HCT116 (cell line): ENCODE results near the gene PCGF2. TPM values are rescaled to one million over a fixed set of nuclear protein-coding genes. Genes with fewer than 3 reads are reported as not detected.

Source experiments
- ATAC-seq: fragments of 200-7000 bp; cut with Tn5 transposase; 2 replicates; pipeline ENCODE4 v1.9.1; 2020; ENCODE audit warnings: mild to moderate bottlenecking, moderate library complexity
- BruUV-seq: library from RNA; stranded (reverse); fragments of 400-500 nt; replicated peaks from 2 replicates; lab custom pipeline; 2021; lab: Mats Ljungman, UMichigan
- CTCF ChIA-PET: fragments of 300-600 bp; sonication (Branson Sonifier 250); formaldehyde crosslinking; loops from one replicate; lab custom pipeline; 2021; ENCODE audit warnings: antibody characterized with exemption; lab: Charles Lee
- POLR2A ChIA-PET: fragments of 300-600, 350-600 bp; sonication (Branson Sonifier 250); formaldehyde crosslinking; loops from one replicate; lab custom pipeline; 2021; ENCODE audit warnings: antibody characterized with exemption; lab: Charles Lee
- RAD21 ChIA-PET, 2 experiments: fragments of 300-600 bp; sonication (Branson Sonifier 250); formaldehyde crosslinking; loops; one replicate each; lab custom pipeline; 2023; ENCODE audit warnings: low total read pairs in 2 of 2; ENCODE audit not compliant: uncharacterized antibody in 2 of 2, unreplicated experiment in 2 of 2, low non-redundant PET in 1 of 2; lab: Charles Lee
- DNase-seq: peaks from one replicate; pipeline ENCODE4 v3.0.0-alpha.2; 2010; ENCODE audit warnings: low read depth, low spot score
- H2AFZ ChIP-seq: fragments of 200-600 bp; shearing (Covaris generic), sonication (generic); 2 replicates; pipeline ENCODE4 v1.6.1; 2017; ENCODE audit warnings: low read depth, mixed run types, mixed read lengths, antibody characterized with exemption, low read length; ENCODE audit not compliant: poor library complexity, severe bottlenecking
- H3K27ac ChIP-seq: 2 replicates; pipeline ENCODE4 v1.5.1; 2012; ENCODE audit warnings: low read depth, low read length
- H3K27me3 ChIP-seq: fragments of 200-600 bp; sonication (generic); 2 replicates; pipeline ENCODE4 v1.6.1; 2016; ENCODE audit warnings: mixed run types, low read length, mixed read lengths; ENCODE audit not compliant: insufficient read depth
- H3K36me3 ChIP-seq, 2 experiments: fragments of 200-500 bp in 1 of 2; fragments of 200-600 bp in 1 of 2; sonication (Bioruptor generic) in 1 of 2; sonication (generic) in 1 of 2; 2 replicates each; pipeline versions ENCODE4 v1.5.1 to v1.6.1; 2014 to 2016; ENCODE audit warnings: low read length in 2 of 2, inconsistent platforms in 1 of 2, mixed read lengths in 1 of 2, mixed run types in 1 of 2; ENCODE audit not compliant: insufficient read depth in 2 of 2, control insufficient read depth in 1 of 2
- H3K4me1 ChIP-seq, 2 experiments: fragments of 200-600 bp in 1 of 2; sonication (generic) in 1 of 2; 2 replicates each; pipeline versions ENCODE4 v1.5.1 to v1.6.1; 2012 to 2017; ENCODE audit warnings: low read length in 2 of 2, inconsistent platforms in 1 of 2, mild to moderate bottlenecking in 1 of 2, mixed read lengths in 1 of 2, mixed run types in 1 of 2, moderate library complexity in 1 of 2; ENCODE audit not compliant: insufficient read depth in 2 of 2, control insufficient read depth in 1 of 2
- H3K4me2 ChIP-seq: fragments of 200-600 bp; sonication (generic); 2 replicates; pipeline ENCODE4 v1.6.1; 2017; ENCODE audit warnings: mixed run types, low read length, mixed read lengths
- H3K4me3 ChIP-seq, 2 experiments: fragments of 200-600 bp in 1 of 2; sonication (generic) in 1 of 2; replicated peaks in 1 of 2; 2 replicates each; pipeline ENCODE4 v1.5.1; 2011 to 2016; ENCODE audit warnings: low read length in 2 of 2, control low read depth in 1 of 2, low read depth in 1 of 2, mild to moderate bottlenecking in 1 of 2, mixed read lengths in 1 of 2, mixed run types in 1 of 2
- H3K79me2 ChIP-seq: fragments of 200-600 bp; sonication (generic); 2 replicates; pipeline ENCODE4 v1.6.1; 2017; ENCODE audit warnings: mild to moderate bottlenecking, mixed run types, low read length, moderate library complexity, mixed read lengths; ENCODE audit not compliant: insufficient read depth
- H3K9ac ChIP-seq: fragments of 200-600 bp; sonication (generic); 2 replicates; pipeline ENCODE4 v1.6.1; 2016; ENCODE audit warnings: low read length, mixed read lengths
- H3K9me2 ChIP-seq: fragments of 200-600 bp; sonication (generic), shearing (Covaris generic); 2 replicates; pipeline ENCODE4 v1.6.1; 2017; ENCODE audit warnings: mixed run types, mild to moderate bottlenecking, moderate library complexity; ENCODE audit not compliant: insufficient read depth
- H3K9me3 ChIP-seq, 2 experiments: fragments of 200-500 bp in 1 of 2; fragments of 200-600 bp in 1 of 2; sonication (Bioruptor generic) in 1 of 2; sonication (generic) in 1 of 2; 2 replicates each; pipeline ENCODE4 v1.6.1; 2014 to 2017; ENCODE audit warnings: low read length in 2 of 2, mixed read lengths in 2 of 2, inconsistent platforms in 1 of 2, low read depth in 1 of 2, mild to moderate bottlenecking in 1 of 2, mixed run types in 1 of 2, moderate library complexity in 1 of 2; ENCODE audit not compliant: control insufficient read depth in 1 of 2, insufficient read depth in 1 of 2
- H4K20me1 ChIP-seq: fragments of 200-600 bp; sonication (generic), shearing (Covaris generic); 2 replicates; pipeline ENCODE4 v1.6.1; 2017; ENCODE audit warnings: mixed run types, mild to moderate bottlenecking, moderate library complexity; ENCODE audit not compliant: insufficient read depth
- CTCF ChIP-seq, 3 experiments: fragments of 200-600 bp in 1 of 3; sonication (generic) in 1 of 3; IDR thresholded peaks in 2 of 3; conservative IDR thresholded peaks in 1 of 3; 2 replicates each; pipeline ENCODE4 v1.5.1; 2012 to 2017; ENCODE audit warnings: low read depth in 2 of 3, low read length in 2 of 3, antibody characterized with exemption in 1 of 3, borderline replicate concordance in 1 of 3, control low read depth in 1 of 3, mild to moderate bottlenecking in 1 of 3, mixed read lengths in 1 of 3, mixed run types in 1 of 3, moderate library complexity in 1 of 3; ENCODE audit not compliant: insufficient read depth in 1 of 3
- YY1 ChIP-seq: IDR thresholded peaks from 2 replicates; pipeline ENCODE4 v1.6.1; 2011; ENCODE audit warnings: low read length, low read depth, moderate library complexity, mild to moderate bottlenecking; ENCODE audit not compliant: insufficient replicate concordance; ENCODE audit errors: extremely low read depth
- intact Hi-C: fragments of 100-400 bp; cut with micrococcal nuclease; formaldehyde crosslinking; loops from 2 replicates; pipeline ENCODE4 v1.10.0; 2022
- total RNA-seq: library from RNA; stranded (reverse); gene quantifications from one replicate; pipeline ENCODE4 v1.2.1, GENCODE V29; 2021; ENCODE audit not compliant: unreplicated experiment

PCGF2 gene
- total RNA-seq, 1 experiment from 2014 or later, result 64.6 TPM

- no peaks in the 10 kb centered on the region for H3K9me2 ChIP-seq
- intact Hi-C loops, result no loop called here
- POLR2A ChIA-PET, result no interaction called here
Observed at GRCh38 chr17:38706505-38707216, 41.5 kb downstream of the PCGF2 start.

More at GRCh38 chr17:38706505-38707216, 41.5 kb downstream of the PCGF2 start:
- CTCF ChIA-PET, result no interaction called here
- no peak for DNase-seq
- no peaks in the 10 kb centered on the region for H4K20me1 ChIP-seq
- BruUV-seq, result TSS peak; percentile 21
- TF ChIP-seq CTCF (IDR thresholded peaks at IDR 0.05 in 2 of 3, conservative IDR thresholded peaks at IDR 0.05 in 1 of 3; ENCODE audit: borderline replicate concordance in 1 of 3, insufficient read depth in 1 of 3, low read depth in 2 of 3, low read length in 2 of 3) (no peak), YY1 (no peak)
- RAD21 ChIA-PET, result no interaction called here
- H2AFZ ChIP-seq, result no peak overlapping the region
- H3K4me1 ChIP-seq, result peaks cover 14 to 42% of the 10 kb centered on the region in 2 experiments
- H3K4me3 ChIP-seq, result peak overlapping the region; percentile 77 to 91
- H3K9ac ChIP-seq, result peak overlapping the region; percentile 85
- peaks cover 13 to 33% of the 10 kb centered on the region in 2 experiments; a peak in 3 of 4 replicates for H3K36me3 ChIP-seq
- ATAC-seq, result no peak
- peaks cover 52% of the 10 kb centered on the region for H3K79me2 ChIP-seq
- peak overlapping the region; percentile 99 for H3K27ac ChIP-seq
- H3K9me3 ChIP-seq, result no peaks in the 10 kb centered on the region
- H3K4me2 ChIP-seq, result peak overlapping the region; percentile 96
- H3K27me3 ChIP-seq, result no peaks in the 10 kb centered on the region
